Stimulated activated CD4-positive, alpha-beta T cell treated with anti-CD3 and anti-CD28 coated beads, Interleukin-1b, Interleukin-23, amount 100 ng/mL, for 48 hours (primary cell): ENCODE results near the gene TUT7.
"Not testable (repeated sequence)": the region's sequence is repeated elsewhere in the genome, so short reads cannot be mapped to it uniquely, and the experiment has no call there.

Source experiments
- DNase-seq: peaks from one replicate; pipeline ENCODE4 v3.0.0-alpha.2; 2020

TUT7 gene

DNA sequence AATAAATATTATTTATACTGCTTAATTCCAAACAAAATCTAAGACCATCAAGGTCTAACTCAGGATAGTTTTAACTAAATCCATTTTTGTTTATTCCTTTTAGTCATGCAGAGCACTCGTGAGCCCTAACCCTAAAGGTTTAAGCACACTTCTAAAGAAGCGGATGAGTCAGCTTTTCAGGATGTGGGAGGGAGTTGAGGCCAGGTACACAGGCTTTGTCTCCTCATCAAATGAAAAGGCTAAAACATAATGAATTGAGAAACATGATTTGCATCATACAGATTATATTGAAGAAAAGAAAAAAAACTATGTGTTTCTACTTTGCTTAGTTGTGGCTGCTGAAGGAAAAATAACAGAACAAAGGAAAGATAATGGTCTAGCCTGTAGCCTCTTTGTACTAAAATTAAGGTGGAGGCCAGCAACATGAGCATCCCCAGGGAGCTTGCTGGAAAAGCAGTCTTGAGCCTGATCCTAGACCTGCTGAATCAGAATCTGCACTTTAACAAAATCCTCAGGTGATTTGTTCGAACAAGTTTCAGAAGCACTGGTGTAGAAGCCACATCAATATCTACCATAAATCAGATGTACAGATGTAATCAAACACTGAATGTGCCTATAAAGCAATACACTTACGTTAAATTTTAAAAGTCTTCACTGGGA lies 50.8 kb downstream of the TUT7 start:
- DNase-seq = peak; percentile 50

DNA sequence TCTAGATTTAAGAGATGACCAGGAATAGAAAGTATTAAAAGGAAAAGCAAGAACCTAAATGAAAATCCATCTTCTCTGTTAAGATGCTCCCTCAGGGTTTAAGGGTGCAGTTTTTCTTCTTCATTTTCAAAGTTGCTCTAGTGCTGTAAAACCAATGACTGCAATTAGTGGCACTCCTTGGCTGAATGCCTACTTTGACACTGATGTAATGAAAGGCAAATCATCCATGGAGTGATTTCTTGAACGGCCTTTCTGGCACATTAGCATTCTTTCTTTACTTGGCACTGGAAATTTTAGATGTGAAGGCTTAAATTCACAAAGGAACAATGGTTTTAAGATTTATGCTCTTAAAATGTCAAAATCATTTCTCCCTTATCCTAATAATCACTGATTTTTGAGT lies 52.5 kb downstream of the TUT7 start:
- DNase-seq = no peak

GRCh38 chr9:86300701-86301100 lies 53.5 kb downstream of the TUT7 start:
- DNase-seq = no peak

DNA sequence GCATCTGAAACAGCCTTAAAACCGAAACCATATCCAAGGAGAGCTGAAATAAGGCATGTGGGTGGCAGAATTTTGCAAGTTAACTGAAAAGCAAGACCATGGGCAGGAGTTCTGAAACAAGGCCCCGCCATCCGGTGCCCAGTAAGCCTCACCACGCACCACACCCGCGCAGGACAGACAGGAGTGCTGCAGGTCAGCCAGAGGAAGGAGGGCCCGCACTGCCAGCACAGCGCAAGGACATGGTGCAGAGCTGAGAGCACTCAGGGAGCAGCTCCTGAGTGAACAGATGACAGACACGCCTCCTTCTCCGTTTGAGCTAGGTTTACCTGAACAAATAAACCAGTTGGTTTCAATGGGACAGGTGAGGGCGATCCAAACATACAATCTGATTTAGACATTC lies 55.3 kb downstream of the TUT7 start:
- DNase-seq = no peak

GRCh38 chr9:86290341-86290740 lies 63.9 kb downstream of the TUT7 start:
- DNase-seq = not testable (repeated sequence)

- no peak for DNase-seq
These were observed 65.6 kb downstream of the TUT7 start for GRCh38 chr9:86288499-86289198.

- DNase-seq = peak; percentile 27
These were observed 67.2 kb downstream of the TUT7 start for GRCh38 chr9:86287013-86287412.

DNA sequence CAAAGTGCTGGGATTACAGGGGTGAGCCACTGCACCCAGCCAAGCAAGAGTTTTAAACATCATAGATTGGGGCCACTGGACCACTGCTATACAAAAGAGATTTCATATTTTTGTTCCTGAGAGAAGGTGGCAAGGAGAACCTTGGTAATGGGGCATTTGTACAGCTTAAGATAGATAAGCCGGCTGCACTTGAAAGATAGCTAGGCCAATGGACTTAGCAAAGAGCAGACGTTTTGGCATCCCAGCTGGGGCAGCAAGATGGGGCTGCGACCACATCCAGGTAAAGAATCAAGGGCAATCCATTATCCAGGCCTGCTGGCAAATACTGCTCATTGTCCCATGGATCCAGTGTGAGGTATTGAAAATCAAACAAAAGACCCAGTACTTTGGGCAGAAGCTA lies 67.9 kb downstream of the TUT7 start:
- no peak for DNase-seq

- DNase-seq = no peak
These were observed 68.9 kb downstream of the TUT7 start for GRCh38 chr9:86285261-86285660.

GRCh38 chr9:86282979-86283535 lies 71.2 kb downstream of the TUT7 start:
- DNase-seq = no peak

DNA sequence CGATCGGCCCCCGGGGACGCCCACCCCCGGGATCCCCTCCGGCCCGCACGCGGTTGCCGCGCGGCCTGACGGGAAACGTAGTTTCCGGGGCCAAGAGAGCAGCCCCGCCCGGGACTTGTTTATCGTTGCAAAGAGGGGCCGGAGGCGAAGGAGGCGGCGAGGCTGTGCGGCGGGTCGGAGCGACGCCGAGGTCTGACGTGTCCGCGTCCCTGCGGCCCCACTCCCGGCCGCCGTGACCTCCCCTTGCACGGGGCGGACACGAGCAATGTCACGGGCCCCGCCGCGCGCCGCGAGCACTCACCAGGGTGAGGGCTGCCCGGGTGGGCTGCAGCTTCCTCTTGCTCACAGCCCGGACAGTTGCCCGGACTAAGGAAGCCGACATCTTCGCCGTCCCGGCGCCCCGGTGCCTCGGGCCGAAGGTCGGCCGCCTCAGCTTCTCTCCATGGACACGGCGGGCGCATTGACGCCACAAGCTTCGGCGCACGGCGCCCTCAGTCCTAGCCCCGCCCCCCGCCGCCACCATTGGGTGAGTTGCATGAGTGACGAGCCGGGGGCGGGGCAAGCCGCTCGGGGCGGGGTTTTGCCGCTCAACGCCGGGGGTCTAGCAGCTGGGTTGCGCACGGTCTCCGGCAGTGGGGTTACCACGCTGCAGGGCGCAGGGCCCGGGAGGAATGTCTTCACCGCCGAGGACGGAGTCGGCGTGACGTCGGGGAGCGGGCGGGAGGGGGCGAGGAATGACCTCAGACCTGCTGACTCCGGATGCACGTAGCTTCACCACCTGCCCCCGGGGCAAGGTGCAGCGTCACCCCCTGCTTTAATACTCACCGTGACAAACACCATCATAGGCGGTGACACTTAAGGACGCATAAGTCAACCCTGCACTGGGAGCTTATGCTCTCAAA lies 71.9 kb downstream of the TUT7 start, which contains the start of gene ISCA1:
ISCA1 (minus strand) TSS at position 462 of the 902 bp plus-strand sequence; CDS start at position 382, 80 bp downstream.
- DNase-seq = peak; percentile 97

GRCh38 chr9:86281593-86282076 lies 72.6 kb downstream of the TUT7 start:
- no peak for DNase-seq

DNA sequence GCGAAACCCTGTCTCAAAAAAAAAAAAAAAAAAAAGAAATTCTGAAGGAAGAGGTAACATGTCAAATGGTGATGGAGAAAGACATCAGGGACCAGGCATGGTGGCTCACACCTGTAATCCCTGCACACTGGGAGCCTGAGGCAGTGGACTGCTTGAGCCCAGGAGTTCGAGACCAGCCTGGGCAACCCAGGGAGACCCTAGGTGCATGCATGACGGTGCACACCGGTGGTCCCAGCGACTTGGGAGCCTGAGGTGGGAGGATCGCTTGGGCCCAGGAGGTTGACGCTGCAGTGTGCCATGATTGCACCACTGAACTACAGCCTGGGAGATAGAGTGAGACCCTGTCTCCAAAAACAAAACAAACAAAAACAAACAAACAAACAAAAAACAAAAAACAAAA lies 73.6 kb downstream of the TUT7 start:
- no peak for DNase-seq

GRCh38 chr9:86279839-86280238 lies 74.4 kb downstream of the TUT7 start:
- DNase-seq = no peak

DNA sequence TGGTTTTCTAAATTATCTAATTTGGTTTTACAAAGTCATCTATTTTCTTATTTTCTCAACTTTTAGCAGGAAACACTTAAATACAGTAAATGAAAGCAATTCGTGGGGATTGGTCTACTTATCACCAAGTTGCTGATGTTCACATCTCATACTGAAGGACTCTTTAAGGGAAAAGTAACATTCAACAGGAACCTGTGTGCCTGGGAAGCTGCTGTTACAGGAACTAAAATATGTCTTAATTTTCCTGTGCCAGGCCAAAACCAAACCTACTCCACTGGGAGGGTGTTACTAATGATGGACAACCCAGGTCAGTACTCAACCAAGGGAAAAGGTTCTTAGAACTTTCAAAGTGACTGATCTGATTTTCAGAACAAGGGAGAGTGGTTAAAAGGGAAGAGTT lies 77.1 kb downstream of the TUT7 start:
- DNase-seq = no peak

GRCh38 chr9:86275962-86276361 lies 78.2 kb downstream of the TUT7 start:
- DNase-seq = no peak

DNA sequence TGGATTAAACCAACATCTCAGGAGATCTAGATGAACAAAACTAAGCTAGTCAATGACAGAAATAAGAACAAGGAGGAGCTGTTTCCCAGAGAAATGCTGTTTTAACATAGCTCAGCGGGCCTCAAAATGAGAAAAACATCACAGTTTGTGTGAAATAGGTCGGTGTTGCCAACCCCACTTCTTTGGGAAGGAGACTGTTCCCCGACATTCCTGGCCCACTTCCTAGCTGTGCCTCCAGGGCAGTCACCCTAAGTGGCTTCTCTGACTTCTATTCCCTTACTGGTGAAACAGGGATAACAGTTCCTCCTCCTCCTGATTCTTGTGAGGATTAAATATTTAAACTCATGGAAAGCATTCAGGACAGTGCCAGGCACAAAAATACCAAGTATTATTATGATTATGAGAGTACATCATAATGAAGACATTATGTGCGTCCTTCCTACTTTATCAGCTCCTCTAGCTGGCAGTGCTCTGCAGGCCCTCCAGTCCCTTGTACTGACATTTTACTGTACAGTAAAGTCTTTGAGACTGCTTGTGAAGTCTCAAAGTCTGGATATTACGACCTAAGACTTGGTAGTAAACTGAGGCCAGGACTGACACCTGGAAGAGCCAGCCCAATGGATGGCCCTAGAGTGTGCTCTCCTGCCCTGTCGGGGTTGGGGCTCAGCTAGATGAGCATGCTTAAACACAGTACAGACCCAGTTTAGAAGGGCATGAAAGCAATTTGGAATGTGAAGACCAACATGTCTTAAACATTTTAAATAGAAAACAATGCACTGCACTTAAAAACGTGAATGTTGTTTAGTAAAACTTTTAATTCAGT lies 79.2 kb downstream of the TUT7 start:
- DNase-seq = no peak

- no peak for DNase-seq
These were observed 82.0 kb downstream of the TUT7 start for GRCh38 chr9:86272221-86272620.

GRCh38 chr9:86263876-86264275 lies 90.3 kb downstream of the TUT7 start:
- no peak for DNase-seq

- DNase-seq = no peak
These were observed 91.7 kb downstream of the TUT7 start for GRCh38 chr9:86262492-86262891.

GRCh38 chr9:86259557-86259956 lies 94.7 kb downstream of the TUT7 start, which contains the start of gene C9orf153:
TSS of gene C9orf153 (minus strand) at chr9:86259657. CDS start at chr9:86229603, 30,054 bp downstream.
- DNase-seq = no peak

DNA sequence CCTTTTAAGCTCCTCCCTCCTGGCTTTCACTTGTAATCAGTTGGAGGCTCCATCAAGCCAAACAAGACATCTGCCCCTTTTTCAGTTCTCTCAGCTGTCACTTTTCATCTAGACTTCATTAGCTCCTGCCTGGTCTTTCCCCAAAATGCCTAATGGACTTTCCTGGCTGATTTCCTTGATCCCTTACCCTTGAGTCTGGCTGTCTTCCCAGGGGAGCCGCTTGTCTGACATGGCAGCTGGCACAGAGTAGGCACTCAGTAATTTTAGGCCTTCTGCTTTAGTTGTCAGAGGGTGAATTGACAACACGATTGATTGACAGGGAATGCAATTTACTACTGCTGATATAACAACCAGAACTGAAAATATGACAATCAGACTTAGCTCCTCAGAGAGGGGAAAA lies 96.8 kb downstream of the TUT7 start:
- DNase-seq = no peak
